Astrocyte (in vitro differentiated cells and primary cell): ENCODE results near the gene TRIM47. TPM values are rescaled to one million over a fixed set of nuclear protein-coding genes. Genes with fewer than 3 reads are reported as not detected.
"Not testable (repeated sequence)": the region's sequence is repeated elsewhere in the genome, so short reads cannot be mapped to it uniquely, and the experiment has no call there.

Source experiments
- DNase-seq: peaks from one replicate; pipeline ENCODE4 v3.0.0-alpha.2; 2010; ENCODE audit warnings: low read depth
- FAIRE-seq: peaks from 2 replicates; lab custom pipeline; 2011; peaks lifted over from hg19 to GRCh38; lab: Jason Lieb, UNC
- H2AFZ ChIP-seq: 2 replicates; pipeline ENCODE4 v1.6.0; 2012; ENCODE audit warnings: low read depth, low read length, inconsistent platforms
- H3K27ac ChIP-seq: 2 replicates; pipeline ENCODE4 v1.5.1; 2011; ENCODE audit warnings: low read depth, low read length, inconsistent platforms
- H3K27me3 ChIP-seq: 2 replicates; pipeline ENCODE4 v1.6.0; 2011; ENCODE audit warnings: low read length, inconsistent platforms; ENCODE audit not compliant: insufficient read depth
- H3K36me3 ChIP-seq: 2 replicates; pipeline ENCODE4 v1.5.1; 2011; ENCODE audit warnings: low read length, inconsistent platforms; ENCODE audit not compliant: insufficient read depth
- H3K4me1 ChIP-seq: 2 replicates; pipeline ENCODE4 v1.5.1; 2011; ENCODE audit warnings: low read length, inconsistent platforms; ENCODE audit not compliant: insufficient read depth
- H3K4me2 ChIP-seq: 2 replicates; pipeline ENCODE4 v1.6.0; 2012; ENCODE audit warnings: low read length, inconsistent platforms
- H3K4me3 ChIP-seq: 2 replicates; pipeline ENCODE4 v1.5.1; 2011; ENCODE audit warnings: low read depth, mild to moderate bottlenecking, low read length, inconsistent platforms; ENCODE audit not compliant: insufficient read depth
- H3K79me2 ChIP-seq: 2 replicates; pipeline ENCODE4 v1.6.0; 2012; ENCODE audit warnings: mild to moderate bottlenecking, low read length, inconsistent platforms; ENCODE audit not compliant: insufficient read depth
- H3K9ac ChIP-seq: 2 replicates; pipeline ENCODE4 v1.6.0; 2012; ENCODE audit warnings: mild to moderate bottlenecking, low read length, inconsistent platforms
- H3K9me3 ChIP-seq: 2 replicates; pipeline ENCODE4 v1.5.1; 2012; ENCODE audit warnings: low read depth, mild to moderate bottlenecking, low read length, inconsistent platforms; ENCODE audit not compliant: insufficient read depth
- H4K20me1 ChIP-seq: 2 replicates; pipeline ENCODE4 v1.6.0; 2012; ENCODE audit warnings: low read length, inconsistent platforms; ENCODE audit not compliant: insufficient read depth
- H3K27ac Mint-ChIP-seq: one replicate; pipeline ENCODE4 v1.8.0; 2021; ENCODE audit warnings: mild to moderate bottlenecking, mixed read lengths; ENCODE audit not compliant: unreplicated experiment
- H3K27me3 Mint-ChIP-seq: one replicate; pipeline ENCODE4 v1.8.0; 2021; ENCODE audit warnings: low read depth, mixed read lengths; ENCODE audit not compliant: unreplicated experiment
- H3K36me3 Mint-ChIP-seq: one replicate; pipeline ENCODE4 v1.8.0; 2021; ENCODE audit warnings: low read depth, mixed read lengths; ENCODE audit not compliant: unreplicated experiment
- H3K4me1 Mint-ChIP-seq: one replicate; pipeline ENCODE4 v1.8.0; 2021; ENCODE audit warnings: low read depth, mixed read lengths; ENCODE audit not compliant: unreplicated experiment
- H3K4me3 Mint-ChIP-seq: one replicate; pipeline ENCODE4 v1.8.0; 2021; ENCODE audit warnings: mild to moderate bottlenecking, moderate library complexity, mixed read lengths; ENCODE audit not compliant: unreplicated experiment
- H3K9me3 Mint-ChIP-seq: one replicate; pipeline ENCODE4 v1.8.0; 2021; ENCODE audit warnings: mild to moderate bottlenecking, mixed read lengths; ENCODE audit not compliant: unreplicated experiment
- CTCF ChIP-seq: IDR thresholded peaks from 2 replicates; pipeline ENCODE4 v1.5.1; 2011; ENCODE audit warnings: low read depth, mild to moderate bottlenecking, inconsistent platforms, low read length, moderate library complexity; ENCODE audit not compliant: insufficient read depth
- EZH2 ChIP-seq: IDR thresholded peaks from 2 replicates; pipeline ENCODE4 v1.6.1; 2012; ENCODE audit warnings: mild to moderate bottlenecking, low read length, inconsistent platforms; ENCODE audit not compliant: insufficient read depth
- total RNA-seq: library from RNA; stranded (reverse); gene quantifications from 2 replicates; pipeline ENCODE4 v1.2.1, GENCODE V29; 2021

Gene TRIM47
- total RNA-seq, 1 donor from 2014 or later, result 5.9 TPM

- DNase-seq, result no peak
- Histone ChIP-seq H3K4me3 (no peak overlapping the region), H3K4me2 (no peak overlapping the region), H3K27ac (no peak overlapping the region), H2AFZ (no peak overlapping the region), H3K36me3 (no peaks in the 10 kb centered on the region), H3K9ac (no peak overlapping the region), H3K27me3 (no peaks in the 10 kb centered on the region), H3K9me3 (no peaks in the 10 kb centered on the region), H3K4me1 (peaks cover 8% of the 10 kb centered on the region), H3K79me2 (no peaks in the 10 kb centered on the region), H4K20me1 (no peaks in the 10 kb centered on the region)
- H3K4me3 Mint-ChIP-seq, result no peak overlapping the region
- H3K9me3 Mint-ChIP-seq, result no peaks in the 10 kb centered on the region
- TF ChIP-seq EZH2 (no peak), CTCF (no peak)
- H3K4me1 Mint-ChIP-seq, result peaks cover 2% of the 10 kb centered on the region
- FAIRE-seq, result no peak
- H3K27me3 Mint-ChIP-seq, result no peaks in the 10 kb centered on the region
- peak overlapping the region; percentile 81 for H3K27ac Mint-ChIP-seq
- H3K36me3 Mint-ChIP-seq, result peaks cover 3% of the 10 kb centered on the region
Observed at GRCh38 chr17:75861927-75862317, 16.5 kb downstream of the TRIM47 start.

DNA sequence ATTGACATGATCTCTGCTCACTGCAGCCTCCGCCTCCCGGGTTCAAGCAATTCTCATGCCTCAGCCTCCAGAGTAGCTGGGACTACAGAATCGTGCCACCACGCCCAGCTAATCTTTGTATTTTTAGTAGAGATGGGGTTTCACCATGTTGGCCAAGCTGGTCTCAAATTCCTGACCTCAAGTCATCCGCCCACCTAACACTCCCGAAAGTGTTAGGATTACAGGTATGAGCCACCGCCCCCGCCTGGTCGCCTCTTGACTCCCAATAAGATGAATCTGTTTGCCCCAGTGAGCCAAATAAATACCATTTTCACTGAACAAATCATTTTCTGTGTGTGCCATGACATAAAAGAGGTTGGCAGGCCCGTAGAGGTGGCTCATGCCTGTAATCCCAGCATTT is 19.0 kb downstream of the TRIM47 start:
- H3K9me3 ChIP-seq, H3K79me2 ChIP-seq, H3K9me3 Mint-ChIP-seq, H2AFZ ChIP-seq, FAIRE-seq, H3K27ac ChIP-seq, H3K27me3 Mint-ChIP-seq, H3K36me3 Mint-ChIP-seq, H4K20me1 ChIP-seq, H3K4me3 Mint-ChIP-seq, H3K4me2 ChIP-seq, DNase-seq, H3K27ac Mint-ChIP-seq, H3K4me3 ChIP-seq, H3K4me1 Mint-ChIP-seq, H3K9ac ChIP-seq, H3K27me3 ChIP-seq, H3K36me3 ChIP-seq: not testable (repeated sequence)
- peaks cover 13% of the 10 kb centered on the region for H3K4me1 ChIP-seq

DNA sequence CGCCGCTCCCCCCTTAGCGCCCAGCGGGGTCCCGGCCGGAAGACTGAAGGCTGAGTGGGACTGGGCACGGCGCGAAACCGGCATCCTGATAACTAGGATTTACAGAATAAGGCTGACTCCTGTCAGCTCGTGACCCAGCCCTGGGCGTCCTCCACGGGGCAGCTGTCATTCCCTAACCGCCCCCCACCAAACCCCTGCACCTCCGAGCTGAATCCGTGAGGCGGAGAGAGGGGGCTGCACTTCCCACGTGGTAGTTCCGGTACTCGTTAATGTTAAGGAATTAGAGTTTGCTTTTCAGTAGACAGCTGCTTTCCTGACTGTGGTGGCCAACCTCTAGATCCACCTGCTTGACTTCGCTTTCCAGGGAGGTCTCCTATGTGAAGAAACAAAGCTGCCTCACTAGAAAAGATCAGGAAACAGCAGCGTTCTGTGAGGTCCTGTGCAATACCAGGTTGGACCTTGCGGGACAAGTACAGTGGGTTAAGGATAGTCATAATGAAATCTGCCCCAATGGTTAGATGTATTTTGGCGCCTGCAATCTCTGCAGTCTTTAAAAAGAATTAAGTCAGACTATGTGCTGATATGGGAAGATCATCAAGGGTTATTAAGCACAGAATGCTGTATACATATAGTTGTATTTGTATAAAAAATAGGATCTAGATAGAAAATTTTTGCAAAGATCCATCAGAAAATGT is 22.2 kb downstream of the TRIM47 start:
- Histone ChIP-seq H3K79me2 (peaks cover 7% of the 10 kb centered on the region), H3K9me3 (no peaks in the 10 kb centered on the region), H3K27me3 (no peaks in the 10 kb centered on the region), H3K27ac (peak overlapping the region; percentile 87), H2AFZ (peak overlapping the region; percentile 92), H3K4me2 (peak overlapping the region; percentile 89), H3K4me1 (peaks cover 26% of the 10 kb centered on the region), H4K20me1 (no peaks in the 10 kb centered on the region), H3K4me3 (peak overlapping the region; percentile 89), H3K36me3 (no peaks in the 10 kb centered on the region), H3K9ac (peak overlapping the region; percentile 90)
- no peaks in the 10 kb centered on the region for H3K9me3 Mint-ChIP-seq
- DNase-seq (no peak), FAIRE-seq (no peak)
- no peaks in the 10 kb centered on the region for H3K27me3 Mint-ChIP-seq
- TF ChIP-seq CTCF (no peak), EZH2 (no peak)
- H3K4me3 Mint-ChIP-seq, result peak overlapping the region; percentile 89
- peaks cover 4% of the 10 kb centered on the region for H3K36me3 Mint-ChIP-seq
- H3K4me1 Mint-ChIP-seq, result peaks cover 8% of the 10 kb centered on the region
- H3K27ac Mint-ChIP-seq, result peak overlapping the region; percentile 8
